ENCODE measurements around the gene NPTX2. TPM values are rescaled to one million over a fixed set of nuclear protein-coding genes. Genes with fewer than 3 reads are reported as not detected.

Gene NPTX2
- total RNA-seq, 1 donor from 2014 or later = 2.4 TPM

DNA sequence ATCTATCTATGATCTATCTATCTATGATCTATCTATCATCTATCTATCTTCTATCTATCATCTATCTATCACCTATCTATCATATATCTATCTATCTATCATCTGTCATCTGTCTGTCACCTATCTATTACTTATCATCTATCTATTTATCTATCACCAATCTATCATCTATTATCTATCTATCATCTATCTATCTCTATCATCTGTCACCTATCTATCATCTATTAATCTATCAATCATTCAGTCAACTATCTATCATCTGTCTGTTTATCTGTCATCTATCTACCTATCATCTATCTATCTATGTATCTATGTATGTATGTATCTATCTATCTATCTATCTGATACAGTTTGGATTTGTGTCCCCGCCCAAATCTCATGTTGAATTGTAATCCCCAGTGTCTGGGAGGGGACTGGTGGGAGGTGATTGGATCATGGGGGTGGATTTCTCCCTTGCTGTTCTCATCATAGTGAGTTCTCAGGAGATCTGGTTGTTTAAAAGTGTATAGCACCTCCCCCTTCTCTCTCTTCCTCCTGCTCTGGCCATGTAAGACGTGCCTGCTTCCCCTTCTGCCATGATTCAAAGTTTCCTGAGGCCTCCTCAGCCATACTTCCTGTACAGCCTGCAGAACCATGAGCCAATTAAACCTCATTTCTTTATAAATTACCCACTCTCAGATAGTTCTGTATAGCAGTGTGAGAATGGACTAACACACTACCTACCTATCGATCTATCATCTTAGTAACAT is 37.6 kb downstream of the NPTX2 start:
- DNase-seq = no peak

DNA sequence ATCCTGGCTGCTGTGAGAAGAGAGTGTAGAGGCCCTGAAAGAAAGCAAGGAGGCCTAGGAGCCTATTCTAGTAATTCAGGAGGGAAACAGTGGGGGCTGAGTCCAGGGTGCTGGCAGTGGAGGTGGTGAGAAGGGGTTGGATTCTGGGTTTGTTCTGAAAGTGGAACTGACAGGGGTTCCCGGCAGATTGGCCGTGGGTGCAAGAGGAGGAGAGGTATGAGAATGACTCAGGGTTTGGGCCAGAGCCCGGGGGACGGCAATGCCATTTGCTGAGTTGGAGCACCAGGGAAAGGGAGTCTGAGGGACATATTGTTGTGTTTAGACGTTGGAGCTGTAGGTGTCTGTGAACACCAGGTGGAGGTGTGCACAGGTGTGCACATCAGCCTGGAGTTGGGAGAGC is 38.5 kb downstream of the NPTX2 start:
- DNase-seq = no peak

DNA sequence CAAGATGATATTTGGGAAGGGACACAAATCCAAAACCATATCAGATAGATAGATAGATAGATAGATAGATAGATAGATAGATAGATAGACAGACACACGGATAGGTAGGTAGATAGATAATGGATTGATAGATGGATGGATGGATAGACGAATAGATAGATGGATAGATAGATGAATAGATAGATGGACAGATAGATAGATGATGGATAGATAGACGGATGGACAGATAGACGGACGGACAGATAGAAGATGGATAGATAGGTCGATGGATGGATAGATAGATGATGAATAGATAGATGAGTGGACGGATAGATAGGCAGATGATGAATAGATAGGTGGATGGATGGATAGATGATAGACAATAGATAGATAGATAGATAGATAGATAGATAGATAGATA is 39.8 kb downstream of the NPTX2 start:
- DNase-seq = no peak

DNA sequence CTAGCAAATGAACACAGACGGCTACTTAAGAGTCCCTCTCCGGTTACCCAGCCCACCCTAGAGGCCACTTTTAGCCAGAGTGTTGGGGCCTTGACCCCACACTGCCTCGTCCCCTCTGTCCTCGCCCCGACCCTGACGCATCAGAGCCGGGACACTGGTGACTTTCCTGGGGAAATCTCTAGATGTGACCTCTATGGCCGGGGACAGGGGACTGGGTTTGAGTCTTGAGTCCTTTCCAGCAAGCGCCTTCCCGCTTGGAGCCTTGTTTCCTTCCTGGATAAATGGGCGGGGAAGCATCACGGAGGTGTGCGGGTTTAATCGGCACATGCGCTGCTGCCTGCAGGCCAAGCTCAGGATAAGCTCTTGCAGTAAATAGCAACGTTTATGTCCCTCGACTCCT is 40.7 kb downstream of the NPTX2 start:
- no peak for DNase-seq

DNA sequence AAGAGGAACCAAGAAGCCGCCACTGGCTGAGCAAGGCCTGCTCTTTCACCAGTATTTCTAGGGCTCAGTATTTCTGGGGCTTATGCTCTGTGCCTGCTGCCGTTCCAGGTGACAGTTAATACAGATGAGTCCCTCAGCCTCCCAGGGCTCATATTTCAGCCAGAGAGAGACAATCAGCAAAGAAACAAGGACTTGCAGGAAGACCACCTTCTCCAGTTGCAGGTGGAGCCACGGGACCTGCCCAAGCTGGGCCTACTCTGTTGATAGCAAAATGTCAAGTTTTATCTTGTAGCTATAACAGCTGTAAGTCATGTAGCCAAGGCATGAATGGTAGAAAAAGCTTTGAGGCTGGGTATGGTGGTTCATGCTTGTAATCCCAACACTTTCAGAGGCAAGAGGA is 42.7 kb downstream of the NPTX2 start:
- no peak for DNase-seq

DNA sequence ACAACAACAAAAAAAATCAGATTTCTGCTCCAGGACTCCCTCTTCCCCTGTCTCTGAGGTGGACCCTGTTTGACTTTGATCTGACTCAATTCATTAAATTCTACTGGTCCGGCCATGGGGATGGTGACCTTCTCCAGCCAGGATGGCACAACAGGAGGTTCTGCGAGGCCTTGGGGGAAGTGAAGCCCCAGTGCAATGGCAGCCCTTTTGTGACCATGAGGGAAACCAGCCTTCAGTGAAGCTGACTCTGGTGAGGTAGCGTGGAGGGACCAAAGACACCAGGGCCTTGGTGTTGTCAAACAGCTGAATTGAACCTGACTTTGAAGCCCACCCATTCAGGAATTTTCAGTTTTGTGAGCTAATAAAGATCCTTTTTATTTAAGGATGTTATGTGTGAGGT is 44.5 kb downstream of the NPTX2 start:
- no peak for DNase-seq

DNA sequence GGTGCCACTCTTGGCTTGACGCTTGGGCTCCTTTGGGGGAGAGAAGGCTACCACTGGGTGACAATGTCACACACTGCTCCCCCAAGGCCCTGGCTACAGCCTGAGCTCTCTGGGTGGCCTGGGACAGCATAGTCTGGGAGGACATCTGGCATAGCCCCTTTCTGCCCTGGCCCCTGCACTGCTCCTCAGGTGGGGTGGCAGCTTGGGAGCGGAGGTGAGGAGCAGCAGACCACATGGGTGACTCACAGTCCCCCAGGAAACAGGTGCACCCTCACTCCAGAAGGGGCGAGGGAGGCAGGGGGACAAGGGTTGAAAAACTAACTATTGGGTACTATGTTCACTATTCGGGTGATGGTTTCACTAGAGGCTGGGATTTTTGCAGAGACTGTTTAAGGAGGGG is 45.2 kb downstream of the NPTX2 start:
- DNase-seq = no peak

DNA sequence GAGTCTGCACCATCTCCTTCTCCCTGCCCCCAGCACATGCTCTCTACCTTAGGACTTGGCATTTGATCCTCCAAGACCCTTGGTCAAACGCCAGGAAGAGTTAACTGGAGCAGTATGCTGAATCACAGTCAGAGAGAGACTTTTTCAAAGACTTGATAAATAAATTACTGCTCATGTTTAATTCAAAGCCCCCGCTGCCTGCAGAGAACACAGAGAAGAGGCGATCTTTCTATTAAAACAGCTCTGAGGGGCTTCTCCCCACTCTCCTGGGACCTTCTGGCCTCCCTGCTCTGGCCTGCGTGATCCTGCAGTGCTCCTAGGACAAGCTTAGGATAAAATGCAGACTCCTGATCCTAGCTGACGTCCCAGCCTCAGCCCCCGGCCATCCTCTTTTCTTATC is 47.8 kb downstream of the NPTX2 start:
- DNase-seq = no peak

DNA sequence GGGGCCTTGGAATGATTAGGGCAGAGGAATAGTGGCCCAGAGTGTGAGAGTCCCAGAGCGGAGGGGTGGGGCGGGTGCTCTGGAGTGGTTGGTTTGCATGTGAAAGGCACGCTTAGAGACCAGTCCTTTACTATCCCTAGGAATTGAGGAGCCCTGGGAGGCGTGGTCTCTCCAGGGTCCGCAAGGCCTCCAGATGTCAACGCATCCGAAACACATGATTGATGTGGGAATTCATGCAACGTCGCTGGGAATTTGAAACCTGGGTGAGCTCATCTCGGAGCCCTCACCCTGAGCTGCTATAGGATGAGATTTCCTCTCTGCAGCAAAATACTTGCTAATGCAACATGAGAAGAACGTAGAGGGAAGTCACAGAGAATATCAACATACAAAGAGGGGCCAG is 51.2 kb downstream of the NPTX2 start:
- DNase-seq = no peak

DNA sequence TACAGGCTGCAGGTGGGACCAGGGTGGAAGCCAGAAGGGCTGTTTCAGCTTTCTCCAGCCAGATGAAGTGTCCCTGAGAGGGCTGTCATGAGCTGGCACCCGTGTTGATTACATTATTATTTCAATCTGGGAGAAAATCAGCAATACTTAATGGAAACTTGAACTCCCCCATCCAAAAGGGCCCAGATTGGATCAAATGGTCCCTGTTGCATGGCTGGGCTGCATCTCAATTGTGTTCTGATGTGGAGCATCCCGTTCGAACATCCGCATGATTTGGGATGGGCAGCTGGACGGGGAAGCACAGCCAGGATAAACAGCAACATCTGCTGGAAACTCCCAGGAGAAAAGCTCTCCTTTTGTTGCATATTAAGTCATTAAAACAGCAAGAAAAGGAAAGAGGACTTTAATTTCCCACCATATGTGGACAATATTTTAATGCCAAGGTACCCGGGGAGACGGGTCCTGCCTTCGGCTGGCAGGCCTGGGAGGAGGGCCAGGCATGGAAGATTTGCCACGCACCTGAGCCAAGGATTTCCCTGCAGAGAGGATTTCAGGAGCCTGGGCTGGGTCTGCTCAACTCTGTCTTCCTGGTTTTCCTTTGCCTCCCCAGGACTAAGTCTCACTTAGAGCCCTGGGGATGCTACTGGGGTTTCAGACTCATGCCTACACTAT is 52.4 kb downstream of the NPTX2 start:
- DNase-seq = peak; percentile 55

DNA sequence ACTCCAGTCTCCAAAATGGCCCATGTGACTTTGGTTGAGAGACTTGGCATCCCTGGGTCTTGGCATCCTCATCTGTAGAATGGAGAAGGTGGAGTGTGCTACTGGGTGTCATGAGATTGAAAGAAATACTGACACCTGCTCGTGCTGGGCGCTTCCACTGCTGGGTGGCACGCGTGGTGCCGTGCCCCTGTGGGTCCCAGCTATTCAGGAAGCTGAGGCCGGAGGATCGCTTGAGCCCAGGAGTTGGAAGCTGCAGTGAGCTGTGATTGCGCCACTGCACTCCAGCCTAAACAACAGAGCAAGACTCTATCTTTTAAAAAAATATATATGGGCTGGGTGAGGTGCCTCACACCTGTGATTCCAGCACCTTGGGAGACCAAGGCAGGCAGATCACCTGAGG is 53.1 kb downstream of the NPTX2 start:
- DNase-seq = no peak

DNA sequence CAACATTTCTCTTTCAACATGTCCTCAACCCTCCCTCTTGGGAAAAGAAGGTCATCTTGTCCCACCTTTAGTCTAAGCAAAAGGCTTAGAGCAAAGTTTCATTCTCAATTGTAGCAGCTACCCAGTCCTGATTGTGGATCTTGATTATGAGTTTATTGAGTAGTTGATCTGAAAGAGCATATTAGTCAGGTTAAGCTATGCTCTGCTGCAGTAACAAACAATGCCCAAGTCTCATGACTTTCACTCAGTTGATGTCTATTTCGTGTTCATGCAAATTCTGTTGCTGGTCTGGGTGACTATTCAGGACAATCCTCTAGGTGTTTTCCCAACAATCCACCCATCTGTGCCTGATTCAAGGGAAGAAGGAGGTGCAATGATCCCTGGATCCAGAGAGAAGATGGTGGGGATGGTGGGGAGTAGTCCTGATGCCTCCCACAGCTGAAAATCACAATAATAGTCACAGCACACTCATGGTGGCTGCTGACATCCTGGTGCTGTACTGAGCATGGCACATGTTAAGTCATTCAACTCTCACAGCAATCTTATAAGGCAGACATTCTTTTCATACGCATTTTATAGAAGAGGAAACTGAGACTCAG is 54.7 kb downstream of the NPTX2 start:
- no peak for DNase-seq

DNA sequence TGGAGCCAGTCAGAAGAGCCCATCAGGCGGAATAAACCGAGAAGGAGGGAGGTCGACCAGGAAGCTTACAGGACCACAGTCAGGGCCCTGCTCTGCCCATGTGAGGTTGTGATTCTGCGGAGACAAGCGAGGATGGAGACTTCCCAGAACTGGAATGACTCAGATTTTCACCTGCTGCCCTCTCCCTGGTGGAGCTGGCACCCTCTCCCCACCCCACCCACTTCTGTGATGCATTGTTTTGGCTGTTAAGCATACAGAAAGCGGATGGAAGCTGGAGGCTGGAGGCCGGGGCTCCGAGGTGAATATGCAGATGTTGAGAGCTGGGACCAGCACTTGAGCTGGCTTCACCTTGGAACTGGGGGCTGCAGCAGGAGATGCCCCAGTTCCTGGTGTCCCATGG is 57.4 kb downstream of the NPTX2 start:
- DNase-seq = no peak

DNA sequence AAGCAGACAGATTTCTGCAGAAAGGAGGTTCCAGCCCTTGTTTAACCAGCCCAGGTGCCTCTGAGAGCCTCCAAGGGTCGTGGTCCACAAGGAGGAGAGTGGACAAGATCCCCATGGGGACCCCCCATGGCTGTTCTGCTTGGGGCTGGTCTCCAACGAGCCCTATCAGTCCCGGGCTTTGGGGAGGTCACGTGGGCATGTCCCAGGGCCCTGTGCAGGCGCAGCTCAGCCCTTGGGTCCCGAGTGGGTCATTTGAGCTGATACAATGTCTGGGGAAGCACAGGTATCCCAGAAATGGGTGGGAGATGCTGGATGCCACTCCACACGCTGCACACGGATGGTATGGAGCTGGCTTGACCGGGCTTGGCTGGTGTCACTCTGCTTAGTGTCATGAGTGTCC is 57.8 kb downstream of the NPTX2 start:
- no peak for DNase-seq

DNA sequence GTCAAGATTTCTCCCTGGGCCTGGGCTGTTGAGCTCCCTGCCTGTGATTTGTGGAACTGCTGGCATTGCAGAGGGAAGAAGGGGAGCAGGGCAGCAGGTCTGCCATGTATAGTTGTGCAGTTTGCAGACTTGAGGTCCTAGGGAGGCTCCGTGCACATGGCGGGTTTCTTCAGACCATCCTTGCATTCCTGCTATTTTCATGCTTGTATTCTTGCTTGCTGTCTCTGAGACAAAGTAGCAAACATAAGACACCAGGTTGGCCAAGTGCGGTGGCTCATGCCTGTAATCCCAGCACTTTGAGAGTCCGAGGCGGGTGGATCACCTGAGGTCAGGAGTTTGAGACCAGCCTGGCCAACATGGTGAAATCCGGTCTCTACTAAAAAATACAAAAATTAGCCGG is 61.1 kb downstream of the NPTX2 start:
- DNase-seq = no peak

Other genes starting within 250 kb of the NPTX2 start
- 7.6 TPM for gene BAIAP2L1, start 216.2 kb upstream of the NPTX2 start, total RNA-seq